GM13976 (cell line): ENCODE results near the gene SNX13.

Experiments used
- DNase-seq: peaks from one replicate; pipeline ENCODE4 v3.0.0; 2012; ENCODE audit warnings: low spot score
- CTCF ChIP-seq: IDR thresholded peaks from 2 replicates; pipeline ENCODE4 v1.5.1; 2012; ENCODE audit warnings: borderline replicate concordance, mild to moderate bottlenecking; ENCODE audit not compliant: insufficient read depth; ENCODE audit errors: extremely low read depth, missing control alignments, control extremely low read depth
- in situ Hi-C: fragments of 300-500 bp; cut with MboI; formaldehyde crosslinking; loops from one replicate; pipeline ENCODE4 v1.12.0; 2022; ENCODE audit warnings: low sequenced_read_pairs, mixed read lengths, inconsistent platforms; ENCODE audit not compliant: unreplicated experiment

The SNX13 gene

DNA sequence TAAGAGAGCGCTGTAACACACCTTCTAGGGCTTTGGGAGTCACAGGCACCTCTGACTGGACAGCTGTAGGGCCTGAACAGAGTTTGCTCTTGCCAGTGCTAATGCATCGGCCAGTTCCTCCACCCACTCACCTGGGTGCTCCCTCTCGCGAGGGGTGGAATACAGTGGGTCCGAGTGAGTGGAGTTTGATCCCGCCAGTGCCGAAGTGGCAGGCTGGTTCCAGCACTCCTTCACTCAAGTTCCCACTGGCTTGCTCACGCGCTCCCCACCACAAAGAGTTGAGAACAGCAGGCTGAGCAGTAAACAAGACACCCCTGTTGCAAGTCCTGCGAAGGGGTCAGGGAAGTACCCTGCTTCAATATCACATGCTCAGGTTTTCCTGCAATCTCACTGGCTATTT is 91.8 kb downstream of the SNX13 start:
- no peak for TF ChIP-seq CTCF
- in situ Hi-C loops, result no loop called here
- no peak for DNase-seq

GRCh38 chr7:17846935-17847334 is 93.4 kb downstream of the SNX13 start:
- no peak for DNase-seq
- in situ Hi-C loops, result no loop called here
- TF ChIP-seq CTCF, result no peak

DNA sequence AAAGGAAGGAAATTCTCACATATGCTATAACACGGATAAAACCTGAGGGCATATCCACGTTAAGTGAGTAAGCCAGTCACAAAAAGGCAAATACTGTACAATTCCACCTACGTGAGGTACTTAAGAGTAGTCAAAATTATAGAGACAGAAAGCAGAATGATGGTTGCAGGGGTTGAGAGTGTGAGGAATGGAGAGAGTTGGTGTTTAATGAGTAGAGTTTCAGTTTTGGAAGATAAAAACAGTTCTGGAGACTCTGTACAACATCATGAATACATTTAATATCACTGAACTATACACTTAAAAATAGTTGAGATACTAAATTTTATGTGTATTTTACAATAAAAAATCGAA is 95.1 kb downstream of the SNX13 start:
- no peak for TF ChIP-seq CTCF
- DNase-seq, result no peak
- in situ Hi-C loops, result no loop called here

GRCh38 chr7:17844514-17845196 is 95.6 kb downstream of the SNX13 start:
- TF ChIP-seq CTCF, result no peak
- in situ Hi-C loops, result no loop called here
- no peak for DNase-seq

- in situ Hi-C loops, result no loop called here
- DNase-seq, result no peak
- TF ChIP-seq CTCF, result no peak
Observed at GRCh38 chr7:17844022-17844421, 96.3 kb downstream of the SNX13 start.

DNA sequence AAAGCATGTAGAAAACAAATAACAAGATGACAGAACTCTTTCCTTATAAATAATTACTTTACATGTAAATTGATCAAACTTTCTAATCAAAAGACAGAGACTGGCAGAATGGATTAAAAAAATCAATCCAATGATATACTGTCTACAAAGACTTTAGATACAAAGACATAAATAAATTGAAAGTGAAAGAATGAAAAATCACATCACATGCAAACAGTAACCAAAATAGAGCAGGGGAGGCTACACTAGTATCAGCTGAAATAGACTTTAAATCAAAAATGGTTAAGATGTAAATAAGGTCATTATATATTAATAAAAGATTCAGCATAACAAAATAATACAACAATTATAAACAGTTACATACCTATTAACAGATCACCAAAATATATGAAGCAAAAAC is 97.3 kb downstream of the SNX13 start:
- in situ Hi-C loops, result no loop called here
- no peak for TF ChIP-seq CTCF
- DNase-seq, result no peak
